GM13976 (cell line): ENCODE results near the gene LYZ.
A peak's percentile ranks its signal among the peaks of the same experiment; 100 is the strongest.

ENCODE experiments used
- DNase-seq: peaks from one replicate; pipeline ENCODE4 v3.0.0; 2012; ENCODE audit warnings: low spot score
- in situ Hi-C: fragments of 300-500 bp; cut with MboI; formaldehyde crosslinking; loops from one replicate; pipeline ENCODE4 v1.12.0; 2022; ENCODE audit warnings: low sequenced_read_pairs, mixed read lengths, inconsistent platforms; ENCODE audit not compliant: unreplicated experiment
- TF ChIP-seq, protein P1 (sequence below): IDR thresholded peaks from 2 replicates; pipeline ENCODE4 v1.5.1; 2012; ENCODE audit warnings: borderline replicate concordance, mild to moderate bottlenecking; ENCODE audit not compliant: insufficient read depth; ENCODE audit errors: extremely low read depth, missing control alignments, control extremely low read depth

LYZ gene

GRCh38 chr12:69383074-69383473, 34.9 kb downstream of the LYZ start:
- TF ChIP-seq, protein P1, sequence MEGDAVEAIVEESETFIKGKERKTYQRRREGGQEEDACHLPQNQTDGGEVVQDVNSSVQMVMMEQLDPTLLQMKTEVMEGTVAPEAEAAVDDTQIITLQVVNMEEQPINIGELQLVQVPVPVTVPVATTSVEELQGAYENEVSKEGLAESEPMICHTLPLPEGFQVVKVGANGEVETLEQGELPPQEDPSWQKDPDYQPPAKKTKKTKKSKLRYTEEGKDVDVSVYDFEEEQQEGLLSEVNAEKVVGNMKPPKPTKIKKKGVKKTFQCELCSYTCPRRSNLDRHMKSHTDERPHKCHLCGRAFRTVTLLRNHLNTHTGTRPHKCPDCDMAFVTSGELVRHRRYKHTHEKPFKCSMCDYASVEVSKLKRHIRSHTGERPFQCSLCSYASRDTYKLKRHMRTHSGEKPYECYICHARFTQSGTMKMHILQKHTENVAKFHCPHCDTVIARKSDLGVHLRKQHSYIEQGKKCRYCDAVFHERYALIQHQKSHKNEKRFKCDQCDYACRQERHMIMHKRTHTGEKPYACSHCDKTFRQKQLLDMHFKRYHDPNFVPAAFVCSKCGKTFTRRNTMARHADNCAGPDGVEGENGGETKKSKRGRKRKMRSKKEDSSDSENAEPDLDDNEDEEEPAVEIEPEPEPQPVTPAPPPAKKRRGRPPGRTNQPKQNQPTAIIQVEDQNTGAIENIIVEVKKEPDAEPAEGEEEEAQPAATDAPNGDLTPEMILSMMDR: no peak
- in situ Hi-C loops: loop anchor here (25.0 kb wide), 1 partner anchor 179 kb away; no protein-coding TSS in a partner anchor
- no peak for DNase-seq

DNA sequence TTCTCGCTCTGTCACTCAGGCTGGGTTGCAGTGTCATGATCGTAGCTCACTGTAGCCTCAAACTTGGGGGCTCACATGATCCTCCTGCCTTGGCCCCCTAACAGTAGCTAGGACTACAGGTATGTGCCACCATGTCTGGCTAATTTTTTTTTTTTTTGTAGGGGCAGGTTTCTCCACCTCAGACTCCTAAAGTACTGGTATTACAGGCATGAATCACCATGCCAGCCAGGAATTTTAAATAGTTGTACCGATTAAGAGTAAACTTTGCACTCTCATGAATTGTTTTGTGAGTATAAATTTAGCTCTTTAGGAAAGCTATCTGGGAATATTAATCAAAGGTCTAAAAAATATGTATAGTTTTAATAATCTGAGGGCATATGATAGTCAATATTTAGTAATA, 36.9 kb downstream of the LYZ start:
- TF ChIP-seq, protein P1: no peak
- DNase-seq: no peak
- in situ Hi-C loops: loop anchor here (25.0 kb wide), 1 partner anchor 177 kb away; no protein-coding TSS in a partner anchor

GRCh38 chr12:69386921-69387320, 38.7 kb downstream of the LYZ start:
- in situ Hi-C loops: loop anchor here (25.0 kb wide), 1 partner anchor 175 kb away; no protein-coding TSS in a partner anchor
- DNase-seq: no peak
- TF ChIP-seq, protein P1: no peak

GRCh38 chr12:69388371-69388770, 40.2 kb downstream of the LYZ start:
- in situ Hi-C loops: loop anchor here (25.0 kb wide), 1 partner anchor 174 kb away; no protein-coding TSS in a partner anchor
- peak; percentile 16 for DNase-seq
- TF ChIP-seq, protein P1: no peak

- no peak for DNase-seq
- TF ChIP-seq, protein P1: no peak
- in situ Hi-C loops: loop anchor here (25.0 kb wide), 1 partner anchor 172 kb away; no protein-coding TSS in a partner anchor
Observed at GRCh38 chr12:69389831-69390230, 41.6 kb downstream of the LYZ start.

- peak; percentile 27 for DNase-seq
- TF ChIP-seq, protein P1: no peak
- in situ Hi-C loops: loop anchor here (25.0 kb wide), 1 partner anchor 170 kb away; no protein-coding TSS in a partner anchor
Observed at GRCh38 chr12:69392179-69392928, 44.2 kb downstream of the LYZ start.
